Astrocyte of the spinal cord (primary cell): ENCODE measurements around the gene ARVCF.
A peak's percentile ranks its signal among the peaks of the same experiment; 100 is the strongest.

Source experiments
- DNase-seq: peaks from one replicate; pipeline ENCODE4 v3.0.0; 2011; ENCODE audit warnings: low read depth, low spot score
- H3K4me3 ChIP-seq: 2 replicates; pipeline ENCODE4 v1.5.1; 2011; ENCODE audit warnings: low read depth, mild to moderate bottlenecking, low read length, moderate library complexity
- CTCF ChIP-seq: IDR thresholded peaks from 2 replicates; pipeline ENCODE4 v1.5.1; 2012; ENCODE audit warnings: low read depth, mild to moderate bottlenecking, low read length, inconsistent platforms
- in situ Hi-C: cut with HindIII; loops from 2 replicates; pipeline ENCODE4 v1.10.0; 2017; ENCODE audit warnings: low sequenced_read_pairs

The ARVCF gene

GRCh38 chr22:20015971-20016733 is 471 bp downstream of the ARVCF start:
- H3K4me3 ChIP-seq = peak overlapping the region; percentile 43

GRCh38 chr22:20015187-20015625 is 1.4 kb downstream of the ARVCF start:
- H3K4me3 ChIP-seq = no peak overlapping the region
- DNase-seq = no peak
- no peak for TF ChIP-seq CTCF
- in situ Hi-C loops = no loop called here

More at GRCh38 chr22:20015971-20016733, 471 bp downstream of the ARVCF start:
- no peak for TF ChIP-seq CTCF
- DNase-seq = no peak
- in situ Hi-C loops = no loop called here

GRCh38 chr22:20014526-20015186 is 2.0 kb downstream of the ARVCF start:
- no peak for DNase-seq
- TF ChIP-seq CTCF = no peak
- no peak overlapping the region for H3K4me3 ChIP-seq
- in situ Hi-C loops = no loop called here

- H3K4me3 ChIP-seq = no peak overlapping the region
- in situ Hi-C loops = no loop called here
- peak; percentile 95 for TF ChIP-seq CTCF
- DNase-seq = peak; percentile 60
These were observed 3.2 kb downstream of the ARVCF start for GRCh38 chr22:20013382-20013871.

- in situ Hi-C loops = no loop called here
These were observed 3.8 kb downstream of the ARVCF start for GRCh38 chr22:20012741-20013331.

More at GRCh38 chr22:20012741-20013331, 3.8 kb downstream of the ARVCF start:
- no peak for DNase-seq
- no peak overlapping the region for H3K4me3 ChIP-seq
- no peak for TF ChIP-seq CTCF
